HS-27A (cell line): ENCODE results near the gene AFAP1L2.
"Not testable (repeated sequence)": the region's sequence is repeated elsewhere in the genome, so short reads cannot be mapped to it uniquely, and the experiment has no call there.

Experiments
- DNase-seq: peaks from one replicate; pipeline ENCODE4 v3.0.0-alpha.2; 2012; ENCODE audit warnings: low read depth, missing footprints

Gene AFAP1L2

DNA sequence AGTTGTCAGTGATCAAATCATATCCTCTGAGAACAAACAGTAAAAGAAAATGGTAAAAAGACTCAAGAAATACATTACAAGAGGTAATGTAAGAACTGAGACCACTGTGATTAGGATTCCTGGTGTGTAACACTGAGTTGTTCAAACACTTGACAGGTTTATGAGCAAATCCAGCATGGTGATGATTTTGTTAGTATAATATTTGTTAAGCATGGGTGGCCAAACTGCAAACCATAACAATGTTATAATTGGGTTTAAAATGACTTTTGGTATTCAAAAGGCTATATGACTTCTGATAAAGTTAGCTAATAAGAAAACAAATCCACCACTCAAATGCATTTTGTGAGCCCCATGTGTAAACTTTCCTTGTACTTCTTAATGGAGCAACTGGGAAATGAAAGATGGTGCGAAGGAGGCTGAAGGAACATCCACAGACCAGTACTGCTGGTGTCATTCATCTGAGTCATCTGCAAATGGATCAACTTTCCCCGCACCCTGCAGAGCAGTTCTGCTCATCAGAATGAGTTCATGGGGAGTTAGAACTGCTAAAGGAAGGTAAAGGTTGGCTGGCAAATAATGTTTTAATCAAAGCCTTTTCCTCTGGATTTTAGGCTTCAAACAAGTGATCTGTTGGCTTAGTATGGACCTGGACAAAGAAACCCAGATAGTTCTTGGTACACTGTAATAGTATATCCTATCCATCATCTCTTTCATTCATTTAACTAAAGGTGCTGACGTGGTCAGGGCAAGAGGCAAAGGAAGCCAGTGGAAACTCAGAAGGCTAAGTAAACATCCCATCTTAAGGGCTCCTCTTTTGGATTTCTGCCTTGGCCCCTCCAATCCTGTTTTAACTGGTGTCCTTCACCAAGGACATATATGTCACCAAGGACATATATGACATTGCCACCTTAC, 45.0 kb downstream of the AFAP1L2 start:
- DNase-seq = no peak

DNA sequence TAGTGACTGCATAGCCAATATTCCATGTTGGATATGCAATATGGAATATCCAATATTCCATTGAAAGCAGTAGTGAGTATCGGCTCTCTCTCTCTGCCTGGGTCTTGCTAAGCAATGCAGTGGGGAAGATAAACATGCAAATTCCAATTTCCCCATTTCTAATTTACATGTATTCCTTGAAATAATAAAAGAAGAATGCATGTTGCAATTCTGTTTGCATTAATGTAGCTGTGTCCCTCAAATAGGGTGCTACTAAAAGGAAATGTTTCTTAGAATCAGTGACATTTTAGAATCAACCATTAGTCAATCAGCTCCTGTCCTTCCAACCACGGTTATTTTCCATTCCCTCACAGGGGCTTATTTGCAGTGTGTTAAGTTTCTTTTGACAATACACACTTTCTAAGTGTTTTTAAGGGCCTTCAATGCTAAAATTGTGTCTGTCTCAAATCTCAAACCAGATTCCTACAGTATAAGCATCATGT, 46.7 kb downstream of the AFAP1L2 start:
- no peak for DNase-seq

DNA sequence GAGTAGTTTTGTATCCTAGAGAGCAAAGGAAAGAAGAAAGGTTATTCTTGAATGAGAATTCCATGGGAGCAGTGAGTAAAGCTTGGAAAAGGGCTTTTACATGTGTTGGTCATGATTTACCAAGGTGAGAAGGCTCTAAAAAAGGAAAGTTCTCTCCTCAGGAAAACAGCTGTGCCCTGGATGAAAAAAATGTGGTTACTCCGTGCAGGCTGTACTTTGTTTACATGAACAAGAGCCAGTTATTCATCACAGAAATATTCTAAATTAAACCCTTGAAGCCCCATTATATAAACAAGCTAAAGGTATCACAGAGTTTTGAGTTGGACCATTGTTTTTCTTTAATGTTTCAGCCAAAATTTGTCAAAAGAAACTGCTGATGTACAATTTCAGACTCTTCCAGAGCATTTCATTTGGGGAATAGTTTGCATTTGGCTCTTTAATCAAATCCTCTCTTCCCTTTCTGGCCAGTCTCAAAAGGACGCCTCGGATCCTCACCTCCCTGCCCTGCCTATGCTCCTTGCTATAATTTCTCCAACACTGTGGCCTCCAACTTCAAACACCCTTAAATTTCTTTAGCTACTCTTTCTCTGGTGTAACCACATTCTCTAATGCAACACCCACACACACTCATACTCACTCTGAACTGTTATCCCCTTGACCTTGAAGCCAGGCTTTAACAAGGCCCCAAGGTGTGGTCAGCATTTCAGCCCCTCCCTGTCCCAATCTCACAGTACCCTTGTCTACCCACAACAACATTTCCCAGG, 47.4 kb downstream of the AFAP1L2 start:
- no peak for DNase-seq

DNA sequence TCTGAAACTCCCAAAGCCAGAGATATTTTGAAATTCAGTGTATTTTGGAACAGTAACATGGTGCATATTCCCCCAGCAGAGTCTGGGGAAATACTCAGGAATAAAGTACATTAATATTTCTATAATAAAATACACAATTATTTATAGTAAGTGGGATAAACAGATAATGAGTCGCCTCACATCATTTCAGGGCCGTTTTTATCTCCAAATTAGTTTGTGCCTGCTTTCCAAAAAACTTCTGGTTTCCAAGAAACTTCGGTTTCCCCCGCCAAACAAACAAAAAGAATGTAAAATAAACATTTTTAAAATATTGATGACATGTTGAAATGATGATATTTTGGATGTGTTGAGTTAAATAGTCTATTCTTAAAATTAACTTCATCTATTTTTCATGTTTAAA, 48.2 kb downstream of the AFAP1L2 start:
- DNase-seq = no peak

DNA sequence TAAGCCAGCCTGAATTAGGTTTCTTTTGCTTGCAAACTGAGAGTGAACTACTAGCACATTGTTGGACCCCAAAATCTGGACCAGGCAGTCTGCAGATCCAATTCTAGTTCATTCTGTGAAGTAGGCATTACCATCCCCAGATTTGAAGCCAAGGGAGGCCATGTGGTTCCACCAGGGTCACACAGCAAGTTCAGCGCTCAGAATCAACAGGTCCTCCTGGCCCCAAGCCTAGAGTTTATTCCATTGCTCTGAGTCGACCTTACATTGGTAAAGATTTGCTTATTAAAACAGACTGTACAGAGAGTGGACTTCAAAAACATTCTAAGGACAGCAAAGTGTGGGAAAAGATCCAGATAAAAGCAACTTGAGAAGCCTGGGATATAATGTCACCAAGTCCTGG, 50.9 kb downstream of the AFAP1L2 start:
- no peak for DNase-seq

DNA sequence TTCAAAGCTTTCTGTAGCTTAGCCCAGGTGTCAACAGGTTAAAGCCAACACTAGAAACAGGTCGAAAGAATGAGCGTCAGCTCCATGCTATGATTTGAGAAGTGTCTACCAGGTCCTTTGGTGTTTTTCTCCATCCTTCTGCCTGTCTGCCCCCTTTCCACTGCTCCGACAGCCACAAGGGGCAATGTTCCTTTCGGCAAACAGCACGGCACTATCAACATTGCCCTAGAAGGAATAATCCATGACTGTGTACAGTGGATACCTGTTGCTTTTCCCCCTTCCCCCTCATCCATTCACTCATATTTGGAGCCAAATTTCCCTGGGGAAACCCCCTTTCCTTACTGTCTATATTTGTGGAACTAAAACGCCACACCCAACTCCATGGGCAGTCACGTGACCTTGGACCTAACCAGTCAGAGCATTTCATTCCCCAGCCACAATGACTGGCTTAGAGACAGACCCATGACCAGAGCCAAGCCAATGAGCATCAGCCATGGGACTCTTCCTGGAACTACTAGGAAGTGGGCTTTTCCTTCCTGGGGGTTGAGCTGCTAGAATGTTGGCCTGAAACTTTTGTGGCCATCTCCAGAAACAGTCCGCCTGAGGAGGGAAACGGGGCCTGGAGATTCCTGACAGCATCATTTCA, 51.5 kb downstream of the AFAP1L2 start:
- no peak for DNase-seq

DNA sequence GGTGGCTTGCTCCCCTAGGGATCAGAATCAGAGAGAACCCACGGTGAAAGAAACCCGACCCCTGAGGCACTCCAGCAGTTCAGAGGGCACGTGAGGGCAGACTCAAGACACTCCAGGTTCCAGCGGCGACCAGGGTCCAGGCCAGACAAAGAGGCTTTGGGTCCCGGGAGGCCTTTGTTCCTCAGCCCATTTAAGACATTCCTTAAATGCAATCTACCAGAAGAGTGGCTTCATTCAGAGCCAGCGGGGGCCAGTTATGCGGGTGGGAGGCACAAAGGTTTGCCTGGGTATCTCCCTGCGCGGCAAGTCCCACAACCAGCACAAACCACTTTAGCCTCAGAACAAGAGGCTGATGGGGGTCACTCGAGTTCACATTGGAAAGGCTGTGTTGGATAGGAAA, 53.6 kb downstream of the AFAP1L2 start:
- no peak for DNase-seq

DNA sequence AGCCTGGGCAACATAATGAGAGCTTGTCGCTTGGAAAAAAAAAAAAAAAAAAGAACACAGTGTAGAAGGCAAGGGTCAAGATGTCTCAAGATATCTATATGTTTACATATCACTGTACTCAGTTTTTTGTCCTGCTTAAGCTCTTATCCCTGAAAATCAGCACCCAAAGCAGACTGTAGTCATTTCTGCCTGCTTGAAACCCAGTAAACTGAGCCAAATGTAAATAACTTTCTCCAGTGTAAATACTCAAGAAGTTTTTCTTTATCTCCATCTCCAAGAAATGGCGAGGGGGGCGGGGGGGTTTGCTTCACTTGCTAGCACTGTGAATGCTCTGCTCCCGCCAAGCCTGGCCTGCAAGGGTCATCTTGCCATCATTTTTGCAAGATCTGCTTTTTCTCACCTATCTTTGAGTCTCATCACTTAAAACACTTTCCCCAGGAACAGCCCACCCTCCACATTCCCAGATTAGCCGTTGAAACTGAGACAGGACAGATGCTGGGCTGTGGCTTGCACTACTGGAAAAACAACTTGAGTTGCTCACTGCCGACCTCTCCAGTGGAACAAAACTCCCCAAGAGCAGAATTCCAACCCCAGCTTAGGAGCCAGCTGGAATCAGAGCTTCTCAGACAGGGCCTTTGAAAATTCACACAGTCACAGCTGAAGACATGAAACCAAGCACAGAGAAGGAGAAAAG, 54.6 kb downstream of the AFAP1L2 start:
- DNase-seq = no peak

DNA sequence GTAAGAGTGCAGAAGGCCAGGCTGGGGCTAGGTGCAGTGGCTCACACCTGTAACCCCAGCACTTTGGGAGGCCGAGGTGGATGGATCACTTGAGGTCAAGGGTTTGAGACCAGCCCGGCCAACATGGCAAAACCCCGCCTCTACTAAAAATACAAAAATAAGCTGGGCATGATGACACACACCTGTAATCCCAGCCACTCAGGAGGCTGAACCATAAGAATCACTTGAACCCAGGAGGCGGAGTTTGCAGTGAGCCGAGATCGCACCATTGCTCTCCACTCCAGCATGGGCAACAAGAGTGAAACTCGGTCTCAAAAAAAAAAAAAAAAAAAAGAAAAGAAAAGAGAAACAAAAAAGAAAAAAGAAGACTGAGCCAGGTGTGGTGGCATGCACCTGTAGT, 55.2 kb downstream of the AFAP1L2 start:
- DNase-seq = not testable (repeated sequence)

DNA sequence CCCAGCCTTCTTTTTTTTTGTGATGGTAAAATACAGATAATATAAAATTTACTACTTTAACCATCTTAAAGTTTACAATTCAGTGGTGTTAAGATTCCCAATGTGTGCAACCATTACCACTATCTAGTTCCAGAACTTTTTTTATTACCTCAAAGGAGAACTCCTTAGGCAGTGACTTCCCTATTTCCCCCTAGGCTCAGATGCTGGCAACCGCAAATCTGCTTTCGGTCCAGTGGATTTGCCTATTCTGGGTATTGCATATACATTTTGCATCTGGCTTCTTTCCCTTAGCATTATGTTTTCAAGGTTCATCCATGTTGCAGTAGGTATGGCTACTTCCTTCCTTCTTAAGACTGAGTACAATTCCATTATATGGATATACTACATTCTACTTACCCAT, 56.5 kb downstream of the AFAP1L2 start:
- DNase-seq = no peak

DNA sequence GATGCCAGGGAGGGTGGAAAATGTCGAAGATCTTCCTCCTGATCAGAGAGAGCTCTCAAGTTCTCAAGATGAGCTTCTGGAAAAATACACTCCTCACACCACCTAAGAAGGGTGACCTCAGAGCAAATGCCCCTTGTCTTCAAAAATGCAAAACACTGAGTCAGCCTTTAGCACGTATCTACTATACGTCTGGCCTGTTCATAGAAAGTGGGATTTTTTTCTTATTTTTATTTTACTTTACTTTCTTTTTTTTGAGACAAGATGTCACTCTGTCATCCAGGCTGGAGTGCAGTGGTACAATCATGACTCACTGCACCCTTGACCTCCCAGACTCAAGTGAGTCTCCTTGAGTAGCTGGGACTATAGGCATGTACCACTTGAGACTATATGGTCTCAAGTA, 57.1 kb downstream of the AFAP1L2 start:
- DNase-seq = no peak

DNA sequence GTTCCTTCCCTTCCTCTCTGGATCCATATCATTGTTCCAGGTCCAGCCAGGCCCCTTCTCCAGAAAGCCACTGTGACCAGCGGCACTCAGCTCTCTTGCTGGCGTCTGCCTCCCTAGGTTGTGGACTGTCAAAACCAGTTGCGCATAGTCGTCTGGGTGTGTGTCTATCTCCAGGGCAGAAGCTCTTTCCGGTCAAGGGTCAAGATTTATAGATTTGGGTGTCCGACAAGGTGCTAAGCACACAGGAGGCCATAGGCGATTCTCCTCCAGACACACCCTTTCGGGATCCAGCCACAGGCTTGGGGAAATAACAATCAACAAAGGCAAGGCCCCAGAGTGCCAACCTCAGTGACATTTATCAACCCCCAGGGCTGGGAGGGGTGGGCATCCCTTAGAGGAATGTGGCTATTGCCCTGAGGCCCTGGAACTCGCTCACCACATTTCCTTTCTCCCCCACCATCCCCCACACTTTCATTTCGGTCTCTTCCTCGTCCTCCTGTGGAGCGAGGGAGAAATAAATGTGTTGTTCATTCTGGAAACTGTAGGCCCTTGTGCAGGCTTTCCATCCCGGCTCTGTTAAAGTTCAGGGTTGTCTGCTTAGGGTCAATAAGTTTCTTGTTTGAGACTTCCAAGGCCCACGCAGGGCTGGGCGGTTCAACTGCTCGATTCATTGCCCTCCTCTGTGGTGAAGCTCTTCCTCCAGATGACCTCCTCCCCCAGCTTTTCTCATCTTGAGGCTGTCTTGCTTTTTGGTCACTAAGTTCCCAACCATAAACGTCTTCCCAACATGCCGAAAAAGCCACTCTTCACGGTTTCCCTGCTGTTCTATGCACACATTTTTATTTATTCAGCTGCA, 57.9 kb downstream of the AFAP1L2 start:
- DNase-seq = no peak

DNA sequence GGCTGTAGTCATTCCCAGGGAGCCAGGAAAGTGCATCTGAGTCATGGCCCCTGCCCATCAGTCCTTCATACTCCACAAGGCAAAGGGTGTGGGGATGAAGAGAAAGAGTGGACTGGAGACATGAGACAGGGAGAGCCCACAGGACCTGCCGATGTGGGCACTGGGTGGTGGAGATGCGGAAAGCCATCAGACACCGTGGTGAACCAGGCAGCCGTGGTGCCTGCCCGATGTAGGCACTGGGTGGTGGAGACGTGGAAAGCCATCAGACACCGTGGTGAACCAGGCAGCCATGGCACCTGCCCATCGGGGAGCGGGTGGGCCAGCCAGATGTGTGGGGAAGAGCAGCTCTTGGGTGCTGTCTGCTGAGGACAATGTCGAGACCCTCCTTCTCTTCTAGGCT, 58.6 kb downstream of the AFAP1L2 start:
- DNase-seq = no peak

DNA sequence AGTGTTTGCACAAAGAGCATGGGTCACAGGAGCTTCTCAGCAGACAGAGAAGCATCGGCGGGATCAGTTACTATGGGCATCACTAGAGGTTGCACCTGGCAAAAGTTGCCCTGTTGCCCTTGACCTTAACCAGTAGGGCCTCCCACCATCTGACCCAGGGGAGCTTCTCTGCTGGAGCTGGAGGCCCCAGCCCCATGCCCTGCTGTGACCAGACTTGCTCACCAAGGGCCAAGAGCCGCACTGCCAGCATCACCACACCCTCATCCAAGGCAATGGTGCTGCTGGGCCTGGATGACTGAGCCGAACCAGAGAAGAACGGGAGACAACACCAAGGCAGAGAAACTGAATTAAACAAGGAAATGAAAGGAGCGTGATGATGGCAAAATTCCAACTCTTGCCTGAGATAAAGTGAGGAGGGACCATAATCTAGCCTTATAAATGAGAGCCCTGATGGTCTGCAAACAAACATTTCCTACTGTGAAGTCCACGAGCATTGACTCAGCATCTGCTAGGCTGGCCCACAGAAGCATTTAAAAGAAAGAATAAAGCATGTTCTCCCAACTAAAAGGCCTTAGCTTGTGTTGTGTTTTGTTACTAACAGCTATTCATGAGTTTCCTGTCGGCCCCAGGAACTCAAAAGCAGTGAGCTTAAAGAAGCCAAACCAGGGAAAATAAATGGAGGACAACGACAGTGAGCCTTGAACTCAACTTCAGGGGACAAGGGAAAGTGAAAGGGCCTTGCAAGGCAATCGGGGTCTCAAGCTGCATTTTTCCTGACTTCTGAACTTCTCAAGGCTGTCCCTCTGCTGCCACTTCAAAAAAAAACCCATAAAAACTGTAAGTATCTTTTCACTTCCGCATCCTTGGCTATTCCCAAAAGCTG, 60.4 kb downstream of the AFAP1L2 start:
- no peak for DNase-seq

DNA sequence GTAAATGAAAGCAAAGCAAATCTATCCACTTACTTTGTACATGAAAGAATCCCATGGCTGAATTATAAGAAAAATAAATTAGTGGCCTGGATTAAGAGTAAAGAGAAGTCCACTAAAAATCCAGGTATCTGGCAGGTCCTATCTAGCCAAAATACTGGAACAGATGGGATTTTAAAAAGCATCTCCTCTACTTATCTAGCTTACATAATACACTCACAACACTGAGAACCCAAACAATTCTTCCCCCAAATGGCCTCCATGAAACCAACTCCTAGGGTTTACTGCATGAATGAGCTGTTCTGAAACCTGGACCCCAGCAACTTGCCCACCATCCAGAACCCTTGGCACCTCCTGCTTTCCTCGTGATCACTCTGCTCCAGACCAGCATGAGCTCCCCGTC, 61.3 kb downstream of the AFAP1L2 start:
- DNase-seq = no peak

DNA sequence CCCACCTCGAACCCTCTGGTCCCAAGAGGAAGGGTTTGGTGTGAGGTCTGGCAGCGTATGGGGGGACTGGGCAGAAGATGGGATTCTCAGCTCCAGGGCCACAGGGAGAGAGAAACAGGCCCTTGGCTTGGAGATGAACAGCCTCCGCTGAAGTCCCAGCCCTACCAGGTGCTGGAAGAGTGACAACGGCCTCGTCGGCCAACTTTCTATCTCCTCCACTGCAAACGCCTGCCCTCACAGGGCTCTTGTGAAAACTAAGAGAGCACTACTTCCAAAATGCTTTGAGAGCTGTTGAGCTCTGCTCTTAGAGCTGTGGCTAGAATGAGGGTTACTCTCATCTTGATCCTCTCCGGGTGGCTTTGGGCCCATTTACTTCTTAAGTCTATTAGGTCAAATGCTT, 63.5 kb downstream of the AFAP1L2 start:
- no peak for DNase-seq

DNA sequence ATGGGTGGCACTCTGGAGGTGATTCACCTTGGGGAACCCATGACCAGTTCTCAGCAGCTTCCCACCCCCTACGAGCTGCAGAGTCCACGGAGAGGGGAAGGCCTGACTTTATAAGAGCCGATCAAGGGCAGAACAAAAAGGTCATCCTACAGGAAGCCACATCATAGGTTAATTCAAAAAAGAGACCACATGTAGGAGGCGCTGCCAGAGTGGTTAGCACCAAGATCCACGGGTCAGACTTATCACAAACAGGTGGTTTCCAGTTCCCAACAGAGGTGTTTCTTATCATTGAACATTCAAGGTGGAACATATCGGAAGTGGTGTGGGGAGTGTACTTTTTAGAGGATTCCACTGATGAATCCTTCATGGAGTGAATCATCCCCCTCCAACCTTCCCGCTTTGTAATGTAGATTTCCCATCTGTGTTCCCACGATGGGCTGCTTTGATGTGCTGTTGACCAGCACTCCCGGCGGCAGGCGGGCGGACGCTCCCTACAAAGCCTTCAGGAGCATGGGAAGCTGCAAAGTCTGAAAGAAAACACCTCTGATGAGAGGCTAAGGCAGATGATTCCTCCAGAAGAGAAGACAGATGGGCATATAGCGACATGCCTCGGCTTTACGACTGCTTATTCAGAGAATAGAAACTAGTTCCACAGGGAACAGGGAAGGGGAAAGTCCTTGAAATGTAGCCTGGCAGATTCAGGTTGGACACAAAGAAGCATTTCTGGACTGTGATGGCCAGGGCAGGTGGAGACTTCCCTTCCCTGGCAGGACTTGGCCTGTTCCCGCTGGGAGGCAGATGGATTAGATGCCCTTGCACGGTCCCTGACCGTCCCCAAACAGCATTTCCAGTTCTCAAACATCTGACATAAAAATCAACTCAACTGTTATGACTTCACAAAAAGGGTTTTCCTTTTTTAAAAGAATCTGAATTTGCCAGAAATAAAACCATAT, 66.5 kb downstream of the AFAP1L2 start:
- no peak for DNase-seq

DNA sequence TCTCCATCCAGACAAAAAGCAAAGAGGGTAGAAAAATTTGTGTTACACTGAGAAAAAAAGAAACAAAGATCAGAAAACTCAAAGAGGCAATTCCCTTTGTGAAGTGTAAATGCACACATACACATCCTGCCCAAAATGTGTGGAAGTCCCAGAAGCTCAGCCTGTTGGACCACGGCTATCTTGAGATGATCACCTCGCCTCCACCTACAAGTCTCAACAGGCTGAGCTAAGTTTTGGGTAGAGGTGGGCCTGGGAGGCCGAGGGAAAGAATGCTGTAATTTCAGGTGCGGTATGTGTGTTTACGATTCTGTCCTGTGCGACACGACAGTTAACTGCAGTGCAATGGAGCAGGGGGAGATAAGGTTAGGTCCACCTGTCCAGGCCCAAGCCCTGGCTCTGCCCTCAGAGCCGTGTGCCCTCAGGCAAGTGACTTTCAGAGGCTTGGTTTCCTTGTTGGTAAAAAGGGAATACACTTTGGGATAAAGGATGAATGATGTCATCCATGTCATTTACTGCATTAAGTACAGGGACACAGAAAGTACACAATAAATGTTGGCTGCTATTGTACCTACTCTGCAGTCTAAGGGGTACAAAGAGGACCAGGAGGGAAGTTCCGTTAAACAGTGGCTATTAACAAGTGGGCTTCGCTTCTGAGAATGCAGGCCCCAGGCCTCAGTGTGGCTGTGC, 67.3 kb downstream of the AFAP1L2 start:
- no peak for DNase-seq
